Omental fat pad (tissue), 4 donors: ENCODE measurements around the gene CDC23. TPM values are rescaled to one million over a fixed set of nuclear protein-coding genes. Genes with fewer than 3 reads are reported as not detected.

ENCODE experiments used
- ATAC-seq: fragments of 150-250 bp; one replicate; pipeline ENCODE4 v1.9.1; 2016; ENCODE audit warnings: mild to moderate bottlenecking, moderate library complexity; ENCODE audit not compliant: low FRiP score
- DNase-seq: peaks from one replicate; pipeline ENCODE4 v3.0.0-alpha.2; 2019; ENCODE audit warnings: low spot score
- total RNA-seq, 4 donors: library from RNA; depleted of rRNA; stranded (reverse); fragments of >200 nt; gene quantifications; one replicate each; pipeline ENCODE4 v1.1.0, GENCODE V29; 2016
- TF ChIP-seq, protein P1 (sequence below), 3 donors: fragments of 450-650 bp; IDR thresholded peaks; one replicate each; pipeline ENCODE4 v1.5.1; 2016 to 2017; ENCODE audit warnings: antibody characterized with exemption in 3 of 3, mild to moderate bottlenecking in 3 of 3, moderate library complexity in 2 of 3

Gene CDC23
- total RNA-seq, 4 donors from 2014 or later: 11.6 to 16.3 (median 14.5) TPM

DNA sequence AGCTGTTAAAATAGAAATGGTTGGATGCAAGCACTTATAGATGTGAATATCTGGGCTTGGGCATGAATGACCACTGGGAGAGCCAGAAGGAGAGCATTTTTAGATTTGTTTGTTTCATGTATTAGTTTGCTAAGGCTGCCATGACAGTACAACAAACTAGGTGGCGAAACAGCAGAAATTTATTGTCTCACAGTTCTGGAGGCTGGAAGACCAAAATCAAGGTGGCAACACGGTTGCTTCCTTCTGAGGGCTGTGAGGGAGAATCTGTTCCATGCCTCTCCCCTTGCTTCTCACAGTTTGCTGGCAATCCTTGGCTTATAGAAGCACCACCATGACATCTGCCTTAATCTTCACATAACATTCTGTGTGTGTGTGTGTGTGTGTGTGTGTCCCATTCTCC, 20.2 kb upstream of the CDC23 start:
- TF ChIP-seq, protein P1, sequence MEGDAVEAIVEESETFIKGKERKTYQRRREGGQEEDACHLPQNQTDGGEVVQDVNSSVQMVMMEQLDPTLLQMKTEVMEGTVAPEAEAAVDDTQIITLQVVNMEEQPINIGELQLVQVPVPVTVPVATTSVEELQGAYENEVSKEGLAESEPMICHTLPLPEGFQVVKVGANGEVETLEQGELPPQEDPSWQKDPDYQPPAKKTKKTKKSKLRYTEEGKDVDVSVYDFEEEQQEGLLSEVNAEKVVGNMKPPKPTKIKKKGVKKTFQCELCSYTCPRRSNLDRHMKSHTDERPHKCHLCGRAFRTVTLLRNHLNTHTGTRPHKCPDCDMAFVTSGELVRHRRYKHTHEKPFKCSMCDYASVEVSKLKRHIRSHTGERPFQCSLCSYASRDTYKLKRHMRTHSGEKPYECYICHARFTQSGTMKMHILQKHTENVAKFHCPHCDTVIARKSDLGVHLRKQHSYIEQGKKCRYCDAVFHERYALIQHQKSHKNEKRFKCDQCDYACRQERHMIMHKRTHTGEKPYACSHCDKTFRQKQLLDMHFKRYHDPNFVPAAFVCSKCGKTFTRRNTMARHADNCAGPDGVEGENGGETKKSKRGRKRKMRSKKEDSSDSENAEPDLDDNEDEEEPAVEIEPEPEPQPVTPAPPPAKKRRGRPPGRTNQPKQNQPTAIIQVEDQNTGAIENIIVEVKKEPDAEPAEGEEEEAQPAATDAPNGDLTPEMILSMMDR (IDR thresholded peaks at IDR 0.05): no peak
- DNase-seq (no peak), ATAC-seq (no peak)

DNA sequence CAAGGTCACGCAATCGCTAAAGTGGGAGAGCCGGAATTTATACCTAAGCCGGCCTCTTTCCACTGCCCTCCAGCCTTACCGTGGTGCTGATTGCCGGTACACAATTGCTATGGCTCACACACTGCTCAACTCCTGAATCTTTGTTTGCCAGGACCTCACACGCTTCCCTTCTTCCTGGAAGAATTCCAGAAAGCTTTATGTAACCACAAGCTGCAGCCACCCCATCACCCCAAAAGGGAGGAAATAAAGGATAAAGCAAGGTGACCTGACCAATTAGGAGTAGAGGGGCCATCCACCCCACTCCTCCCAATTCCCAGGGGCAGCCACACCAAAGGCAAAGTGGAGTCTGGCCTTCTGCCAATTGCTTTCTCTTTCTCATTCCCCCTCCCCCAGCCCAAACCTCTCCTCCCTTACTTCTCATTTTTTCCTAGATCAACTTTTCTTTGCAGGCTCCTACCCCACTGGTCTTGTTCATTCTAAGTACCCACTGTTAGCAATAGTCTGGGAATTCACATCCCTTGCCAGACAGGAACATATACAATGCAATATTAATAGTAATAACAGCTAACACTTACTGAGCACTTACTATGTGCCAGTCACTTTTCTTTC, 18.0 kb upstream of the CDC23 start:
- ATAC-seq (no peak), DNase-seq (no peak)
- TF ChIP-seq, protein P1 (IDR thresholded peaks at IDR 0.05): no peak

DNA sequence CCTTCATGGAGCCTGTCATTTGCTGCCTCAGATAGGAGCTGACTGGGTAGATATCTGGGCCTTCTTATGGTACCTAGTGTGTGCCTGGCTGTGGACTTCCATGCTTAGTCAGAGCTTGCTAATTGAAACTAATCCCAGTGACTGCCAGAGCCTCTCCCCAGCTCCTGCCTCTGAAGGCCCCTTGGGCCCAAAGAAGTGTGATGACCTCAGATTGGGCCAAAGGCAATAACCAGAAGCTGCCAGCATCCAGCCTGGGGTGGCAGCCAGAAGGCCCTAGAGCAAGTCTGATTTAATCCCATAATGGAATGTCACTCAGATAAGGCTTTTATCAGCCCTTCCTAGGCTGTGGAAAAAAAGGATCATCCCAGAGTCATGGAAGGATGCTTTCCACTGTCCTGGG, 17.1 kb upstream of the CDC23 start:
- TF ChIP-seq, protein P1 (IDR thresholded peaks at IDR 0.05): no peak
- DNase-seq (no peak), ATAC-seq (no peak)

DNA sequence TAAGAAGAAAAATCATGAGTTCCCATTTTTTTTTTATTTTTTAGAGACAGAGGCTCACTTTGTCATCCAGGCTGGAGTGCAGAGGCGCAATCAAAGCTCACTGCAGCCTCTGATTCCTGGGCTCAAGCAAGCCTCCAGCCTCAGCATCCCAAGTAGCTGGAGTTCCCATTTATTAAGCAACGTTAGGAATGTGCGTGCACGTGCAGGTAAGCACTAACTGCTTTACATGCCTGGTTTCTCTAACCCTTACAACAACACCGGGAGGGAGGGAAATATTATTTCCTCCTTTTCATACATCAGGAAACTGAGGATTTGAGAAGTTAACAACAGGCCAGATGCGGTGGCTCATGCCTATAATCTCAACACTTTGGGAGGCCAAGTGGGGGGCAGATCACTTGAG, 16.3 kb upstream of the CDC23 start:
- TF ChIP-seq, protein P1 (IDR thresholded peaks at IDR 0.05): no peak
- DNase-seq (no peak), ATAC-seq (no peak)

DNA sequence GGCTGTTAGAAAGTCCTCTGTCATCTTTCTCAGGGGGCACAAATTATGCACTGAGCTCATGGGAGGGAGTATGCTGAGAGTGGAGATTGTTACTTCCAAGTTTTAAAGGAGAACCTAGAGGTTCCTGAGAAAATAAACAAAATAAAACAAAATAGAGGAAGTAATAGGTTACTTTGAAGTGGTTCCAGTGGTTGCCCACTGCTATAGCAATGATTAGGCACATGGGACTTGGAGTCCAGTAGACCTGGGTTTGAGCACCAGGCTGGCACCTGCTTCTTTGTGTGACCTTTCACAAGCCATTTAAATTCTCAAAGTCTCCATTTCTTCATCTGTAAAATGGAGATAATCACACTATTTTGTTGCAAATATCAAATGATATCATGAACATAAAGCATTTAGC, 13.8 kb upstream of the CDC23 start:
- ATAC-seq (no peak), DNase-seq (no peak)
- TF ChIP-seq, protein P1 (IDR thresholded peaks at IDR 0.05): no peak

DNA sequence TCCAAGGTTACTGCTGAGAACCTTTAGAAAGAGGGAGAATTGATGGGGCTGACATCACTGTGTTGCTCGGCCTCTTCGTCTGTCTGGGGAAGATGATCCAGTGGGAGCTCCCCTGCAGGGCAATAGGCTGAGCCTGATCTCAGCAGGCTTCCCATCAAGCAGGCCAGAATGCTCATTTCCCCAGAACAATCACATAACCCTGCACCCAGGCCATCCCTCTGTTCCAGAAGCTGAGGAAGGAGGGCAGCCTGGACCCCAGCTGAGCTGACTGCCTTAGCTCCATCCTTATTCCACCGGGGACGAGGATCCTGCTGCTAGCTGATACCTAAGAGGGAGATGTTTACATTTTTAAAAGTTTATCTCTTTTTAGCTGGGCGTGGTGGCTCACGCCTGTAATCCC, 11.6 kb upstream of the CDC23 start:
- DNase-seq (no peak), ATAC-seq (no peak)
- TF ChIP-seq, protein P1 (IDR thresholded peaks at IDR 0.05): no peak

DNA sequence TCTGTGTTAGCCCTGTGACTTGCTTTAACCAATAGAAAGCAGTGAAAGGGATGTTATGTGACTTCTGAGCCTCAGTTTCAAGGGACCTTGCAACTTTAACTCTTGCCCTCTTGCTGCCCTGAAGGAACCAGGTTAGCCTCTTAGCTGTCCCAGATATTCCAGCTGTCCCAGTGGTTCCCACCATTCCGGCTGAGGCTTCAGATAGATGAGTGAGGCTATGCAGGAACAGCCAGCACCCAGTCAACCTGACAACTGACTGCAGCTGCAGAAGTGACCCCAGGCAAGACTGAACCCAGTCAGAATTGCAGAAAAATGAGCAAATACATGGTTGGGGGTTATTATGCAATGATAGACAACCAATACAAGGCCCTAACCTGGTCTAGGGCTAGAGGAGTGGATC, 10.4 kb upstream of the CDC23 start:
- ATAC-seq (no peak), DNase-seq (no peak)
- TF ChIP-seq, protein P1 (IDR thresholded peaks at IDR 0.05): no peak
